Activated CD8-positive, alpha-beta memory T cell treated with anti-CD3 and anti-CD28 coated beads for 4 hours (primary cell): ENCODE results near the gene AK9.
"Not testable (repeated sequence)": the region's sequence is repeated elsewhere in the genome, so short reads cannot be mapped to it uniquely, and the experiment has no call there.

Experiments
- DNase-seq, 2 donors: peaks; one replicate each; pipeline ENCODE4 v3.0.0-alpha.2; 2020; ENCODE audit warnings: low read depth in 2 of 2

AK9 gene

DNA sequence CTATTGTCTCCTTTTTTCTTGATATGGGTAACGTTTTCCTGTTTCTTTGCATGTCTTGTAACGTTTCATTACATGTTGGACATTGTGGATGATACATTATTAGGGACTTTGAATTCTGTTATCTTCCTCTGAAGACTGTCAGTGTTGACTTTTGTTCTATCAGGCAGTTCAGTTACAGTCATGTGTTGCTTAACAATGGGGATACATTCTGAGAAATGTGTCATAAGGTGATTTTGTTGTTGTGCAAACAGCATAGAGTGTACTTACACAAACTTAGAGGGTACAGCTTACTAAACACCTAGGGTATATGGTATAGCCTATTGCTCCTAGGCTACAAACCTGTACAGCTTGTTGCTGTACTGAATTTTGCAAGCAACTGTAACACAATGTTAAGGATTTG, 64.7 kb downstream of the AK9 start:
- no peak for DNase-seq

DNA sequence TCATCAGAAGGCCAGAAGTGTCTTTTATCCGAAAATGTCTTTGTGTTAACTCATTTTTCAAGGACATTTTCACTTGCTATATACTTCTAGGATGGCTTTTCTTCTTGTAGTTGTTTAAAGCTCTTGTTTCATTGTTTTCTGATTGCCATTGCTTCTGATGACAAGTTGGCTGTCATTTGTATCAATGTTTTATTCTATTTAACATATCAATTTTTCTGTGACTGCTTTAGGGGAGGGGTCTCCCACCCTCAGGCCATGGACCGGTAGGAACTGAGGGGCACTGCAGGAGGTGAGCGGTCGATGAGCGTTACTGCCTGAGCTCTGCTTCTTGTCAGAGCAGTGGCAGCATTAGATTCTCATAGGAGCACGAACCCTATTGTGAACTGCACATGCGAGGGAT, 65.8 kb downstream of the AK9 start:
- no peak for DNase-seq

GRCh38 chr6:109623288-109623687, 67.7 kb downstream of the AK9 start:
- no peak for DNase-seq

GRCh38 chr6:109612268-109612667, 78.7 kb downstream of the AK9 start:
- DNase-seq: no peak

DNA sequence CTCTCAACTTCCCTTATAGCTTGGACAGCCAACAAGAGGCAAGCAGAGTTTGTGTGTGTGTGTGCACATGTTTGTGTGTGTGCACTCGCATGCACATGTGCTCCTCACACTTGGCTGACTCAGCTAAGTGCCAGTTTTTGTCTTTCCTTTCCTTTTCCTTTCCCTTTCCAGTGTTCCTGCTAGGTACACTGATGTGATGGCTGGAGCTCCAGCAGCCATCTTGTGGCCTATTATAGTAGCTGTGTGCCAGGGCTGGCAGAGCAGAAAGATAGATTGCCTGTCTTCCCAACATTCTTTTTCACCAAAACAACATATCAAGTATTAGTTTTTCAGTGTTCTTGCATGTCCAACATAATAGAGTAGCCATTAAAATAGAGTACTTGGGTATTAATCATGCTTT, 79.5 kb downstream of the AK9 start:
- DNase-seq: no peak

DNA sequence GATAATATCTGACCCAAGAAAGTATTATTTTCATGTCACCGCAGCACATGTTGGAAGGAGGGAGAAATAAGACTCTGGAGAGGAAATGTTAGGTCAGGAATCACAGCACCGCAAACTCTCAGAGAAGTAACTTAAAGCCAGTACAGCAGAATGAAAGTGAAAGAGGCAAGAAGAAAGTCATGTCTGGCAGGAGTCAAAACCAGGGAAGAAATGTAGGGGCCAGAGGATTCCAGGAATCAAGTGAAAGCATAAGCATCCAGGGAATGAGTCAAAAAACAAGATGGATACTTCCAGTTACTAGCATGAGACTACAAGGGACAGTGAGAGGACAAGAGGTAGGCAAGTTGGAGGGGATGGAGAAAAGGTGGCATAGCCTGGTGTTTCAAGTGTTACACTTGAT, 80.4 kb downstream of the AK9 start:
- no peak for DNase-seq

- no peak for DNase-seq
These were observed 81.3 kb downstream of the AK9 start for GRCh38 chr6:109609737-109610136.

DNA sequence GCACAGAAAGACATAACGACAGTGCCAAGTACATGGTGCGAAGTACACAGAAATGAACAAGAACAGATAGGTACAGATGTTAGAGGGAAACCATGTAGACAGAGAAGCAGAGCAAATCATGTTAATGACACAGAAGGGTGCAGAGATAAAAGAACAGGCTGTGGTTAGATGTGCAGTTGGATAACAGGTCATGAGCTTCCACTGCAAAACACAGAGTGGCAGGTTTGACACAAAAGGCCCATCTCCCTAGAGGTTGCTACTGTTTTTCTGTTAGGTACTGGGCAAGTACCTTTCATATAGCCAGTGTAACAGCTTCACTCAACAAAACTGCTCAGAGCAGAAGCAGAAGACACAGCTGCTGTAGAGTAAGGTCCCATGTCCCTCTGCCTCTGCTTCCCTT, 84.6 kb downstream of the AK9 start:
- DNase-seq: no peak

DNA sequence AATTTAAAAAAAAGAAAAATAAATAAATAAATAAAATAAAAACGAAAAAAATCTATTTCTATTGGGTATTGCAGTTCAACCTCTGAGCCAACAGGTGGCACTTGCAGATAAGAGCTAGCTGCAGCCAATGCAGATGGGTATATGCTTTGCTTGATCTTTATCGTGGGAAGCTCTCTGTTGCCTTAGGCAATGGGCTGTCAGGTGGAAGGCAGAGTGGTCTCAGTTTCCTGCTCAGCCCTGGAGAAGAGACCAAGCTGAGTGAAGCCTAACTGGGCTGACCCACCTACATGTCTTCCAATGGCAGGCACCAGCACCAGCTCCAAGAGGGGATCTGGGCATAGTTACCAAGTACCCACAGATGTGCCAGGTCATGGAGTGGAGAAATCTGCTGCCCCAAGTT, 95.0 kb downstream of the AK9 start:
- no peak for DNase-seq

DNA sequence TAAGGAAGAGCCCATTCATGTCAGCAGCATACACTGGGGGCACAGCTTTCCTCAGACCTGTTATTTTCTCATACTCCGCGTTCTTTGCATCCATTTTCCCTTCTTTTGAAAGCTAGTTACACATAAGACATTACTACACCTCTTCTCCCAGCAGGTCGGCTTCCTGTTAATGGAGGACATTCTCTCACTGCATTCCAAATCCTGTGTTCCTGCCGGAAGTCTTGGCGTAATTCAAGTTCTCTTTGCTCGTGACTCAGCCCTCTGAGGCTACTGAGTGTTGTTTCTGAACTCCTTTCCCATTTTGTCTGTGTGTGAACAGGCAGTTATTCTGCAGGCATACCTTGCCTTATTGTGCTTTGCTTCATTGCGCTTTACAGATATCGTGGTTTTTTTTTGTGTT, 110.5 kb downstream of the AK9 start:
- no peak for DNase-seq

GRCh38 chr6:109579361-109579760, 111.6 kb downstream of the AK9 start:
- DNase-seq: no peak

DNA sequence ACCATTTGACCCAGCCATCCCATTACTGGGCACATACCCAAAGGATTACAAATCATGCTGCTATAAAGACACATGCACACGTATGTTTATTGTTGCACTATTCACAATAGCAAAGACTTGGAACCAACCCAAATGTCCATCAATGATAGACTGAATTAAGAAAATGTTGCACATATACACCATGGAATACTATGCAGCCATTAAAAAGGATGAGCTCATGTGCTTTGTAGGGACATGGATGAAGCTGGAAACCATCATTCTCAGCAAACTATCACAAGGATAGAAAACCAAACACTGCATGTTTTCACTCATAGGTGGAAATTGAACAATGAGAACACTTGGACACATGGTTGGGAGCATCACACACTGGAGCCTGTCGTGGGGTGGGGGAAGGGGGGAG, 121.1 kb downstream of the AK9 start:
- not testable (repeated sequence) for DNase-seq

GRCh38 chr6:109561844-109562243, 129.2 kb downstream of the AK9 start:
- DNase-seq: no peak

DNA sequence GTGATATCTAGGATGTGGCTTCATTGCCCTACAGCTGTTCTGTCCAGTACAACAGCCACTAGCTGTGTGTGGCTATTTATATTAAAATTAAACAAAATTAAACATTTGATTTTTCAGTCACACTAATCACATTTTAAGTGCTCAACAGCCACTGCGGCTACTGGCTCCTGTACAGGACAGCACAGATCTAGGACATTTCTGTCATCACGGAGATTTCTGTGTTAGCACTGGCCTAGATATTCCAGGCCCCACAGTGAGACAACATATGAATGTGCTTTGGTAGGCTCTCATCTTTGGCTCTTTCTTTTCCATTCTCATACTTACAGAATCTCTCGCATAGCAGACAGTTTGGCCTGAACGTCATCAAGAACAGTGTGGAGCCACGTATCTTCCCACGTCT, 159.6 kb downstream of the AK9 start:
- DNase-seq: no peak

- DNase-seq: no peak
These were observed 163.0 kb downstream of the AK9 start for GRCh38 chr6:109527989-109528388.

- DNase-seq: peak; percentile 4 to 22
These were observed 163.9 kb downstream of the AK9 start for GRCh38 chr6:109526905-109527628.

DNA sequence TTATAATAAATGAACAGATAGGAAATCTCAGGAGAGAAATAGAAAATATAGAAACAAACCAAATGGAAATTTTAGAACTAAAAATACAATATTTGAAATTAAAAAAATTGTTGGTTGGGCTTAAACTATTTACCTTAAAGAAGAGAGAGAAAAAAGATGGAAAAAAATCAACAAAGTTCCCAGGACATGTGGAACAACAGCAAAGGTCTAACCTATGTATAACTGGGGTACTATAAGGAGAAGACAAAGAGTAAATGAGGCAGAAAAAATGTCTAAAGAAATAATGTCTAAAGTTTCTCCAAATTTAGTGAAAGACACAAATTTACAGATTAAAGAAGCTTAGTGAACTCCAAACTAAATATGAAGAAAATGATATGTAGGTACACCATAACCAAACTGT, 166.9 kb downstream of the AK9 start:
- DNase-seq: no peak

- DNase-seq: no peak
These were observed 167.5 kb downstream of the AK9 start for GRCh38 chr6:109523478-109523877.

- no peak for DNase-seq
These were observed 169.9 kb downstream of the AK9 start for GRCh38 chr6:109521080-109521479.

- DNase-seq: not testable (repeated sequence)
These were observed 171.4 kb downstream of the AK9 start for GRCh38 chr6:109519647-109520046.

DNA sequence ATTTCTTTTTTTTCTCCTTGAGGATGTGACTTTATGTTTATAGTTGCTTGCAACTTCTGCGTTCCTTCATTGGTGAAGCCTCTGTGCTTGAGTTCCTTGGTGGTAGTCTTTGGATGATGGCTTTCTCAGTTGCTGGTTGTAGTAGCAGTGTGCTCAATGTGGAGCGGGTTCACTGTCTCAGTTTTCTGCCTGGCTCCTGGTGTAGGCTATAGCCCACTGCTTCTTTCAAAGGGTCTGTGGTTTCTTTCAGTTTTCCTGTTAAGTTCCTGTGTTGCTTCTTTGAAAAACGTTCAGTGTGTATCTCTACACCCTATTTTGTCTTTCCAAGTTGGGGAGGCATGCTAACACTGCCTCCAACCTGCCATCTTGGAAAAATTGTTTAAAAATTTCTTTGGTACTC, 174.1 kb downstream of the AK9 start:
- no peak for DNase-seq

GRCh38 chr6:109515781-109516409, 175.1 kb downstream of the AK9 start:
- no peak for DNase-seq

DNA sequence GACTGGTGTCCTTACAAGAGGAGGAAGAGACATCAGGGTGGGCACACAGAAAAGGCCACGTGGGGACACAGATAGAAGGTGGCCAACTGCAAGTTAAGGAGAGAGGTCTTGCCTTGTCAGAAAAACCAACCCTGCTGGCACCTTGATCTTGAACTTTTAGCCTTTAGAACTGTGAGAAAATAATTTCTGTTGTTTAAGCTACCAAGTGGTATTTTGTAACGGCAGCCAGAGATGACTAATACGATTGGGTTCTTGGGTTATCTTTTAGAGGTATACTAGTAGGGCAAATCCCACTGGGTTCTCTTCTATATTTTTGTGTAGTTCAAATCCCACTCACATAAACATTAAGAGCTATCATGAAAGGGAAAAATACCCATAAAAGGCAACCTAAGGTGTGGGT, 176.1 kb downstream of the AK9 start:
- no peak for DNase-seq

DNA sequence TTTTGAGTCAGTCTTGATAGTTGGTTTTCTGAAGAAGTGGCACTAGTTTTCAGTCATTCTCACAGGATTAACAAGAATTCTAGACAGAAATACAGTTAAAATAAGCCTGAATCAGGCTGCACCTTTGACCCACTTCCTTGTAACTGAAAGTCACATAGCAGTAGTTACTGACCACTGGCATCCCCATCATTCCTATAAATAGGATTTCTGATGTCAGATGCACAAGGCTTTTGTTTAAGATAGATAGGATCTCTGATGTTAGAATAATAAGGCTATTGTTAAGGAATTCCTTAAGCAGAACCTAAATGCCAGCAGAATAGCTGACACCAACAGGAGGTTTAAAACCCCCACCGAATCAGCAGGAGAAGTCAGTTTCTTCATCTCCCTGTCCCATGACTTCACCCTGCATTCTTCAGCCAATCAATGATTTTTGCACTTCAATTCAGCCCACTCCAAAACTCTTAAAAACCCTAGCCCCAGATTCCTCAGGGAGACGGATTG, 177.4 kb downstream of the AK9 start:
- no peak for DNase-seq
